Upper lobe of left lung (tissue), 6 donors: ENCODE results near the gene C10orf105. TPM values are rescaled to one million over a fixed set of nuclear protein-coding genes. Genes with fewer than 3 reads are reported as not detected.
A peak's percentile ranks its signal among the peaks of the same experiment; 100 is the strongest.

Source experiments
- ATAC-seq, 2 donors: fragments of 200-7000 bp; cut with Tn5 transposase; one replicate each; pipeline ENCODE4 v1.9.1; 2022; ENCODE audit warnings: mild to moderate bottlenecking in 2 of 2, moderate library complexity in 2 of 2; ENCODE audit not compliant: low FRiP score in 2 of 2
- DNase-seq, 2 donors: peaks; one replicate each; pipeline ENCODE4 v3.0.0-alpha.2; 2019 to 2020
- H3K27ac ChIP-seq, 4 donors: fragments of 200-600 bp; sonication (generic); one replicate each; pipeline ENCODE4 v1.5.1; 2016 to 2019
- H3K27me3 ChIP-seq, 4 donors: fragments of 200-600 bp; sonication (generic); one replicate each; pipeline ENCODE4 v1.5.1; 2017 to 2019
- H3K36me3 ChIP-seq, 4 donors: fragments of 200-600 bp; sonication (generic); one replicate each; pipeline ENCODE4 v1.5.1; 2016 to 2019
- H3K4me1 ChIP-seq, 4 donors: fragments of 200-600 bp; sonication (generic); one replicate each; pipeline ENCODE4 v1.5.1; 2018 to 2019
- H3K4me3 ChIP-seq, 4 donors: fragments of 200-600 bp; sonication (generic); one replicate each; pipeline ENCODE4 v1.5.1; 2017 to 2019; ENCODE audit warnings: mild to moderate bottlenecking in 2 of 4, moderate library complexity in 1 of 4
- H3K9me3 ChIP-seq, 4 donors: fragments of 200-600 bp; sonication (generic); one replicate each; pipeline ENCODE4 v1.5.1; 2018 to 2019
- CTCF ChIP-seq, 6 experiments: fragments of 450-650 bp in 4 of 6; fragments of 200-600 bp in 2 of 6; sonication (generic) in 2 of 6; IDR thresholded peaks; one replicate each; pipeline ENCODE4 v1.5.1; 2016 to 2019; ENCODE audit warnings: antibody characterized with exemption in 6 of 6
- EP300 ChIP-seq, 4 donors: sonication (generic); formaldehyde crosslinking; IDR thresholded peaks; one replicate each; pipeline ENCODE4 v1.5.1; 2017; ENCODE audit warnings: antibody characterized with exemption in 4 of 4, control low read depth in 2 of 4
- POLR2A ChIP-seq, 4 donors: fragments of 450-650 bp; IDR thresholded peaks; one replicate each; pipeline ENCODE4 v1.5.1; 2016 to 2017; ENCODE audit warnings: antibody characterized with exemption in 4 of 4, mild to moderate bottlenecking in 2 of 4
- POLR2AphosphoS5 ChIP-seq, 2 donors: sonication (generic); formaldehyde crosslinking; IDR thresholded peaks; one replicate each; pipeline ENCODE4 v1.5.1; 2017; ENCODE audit warnings: antibody characterized with exemption in 2 of 2
- WGBS, 2 donors: methylation state at CpG; one replicate each; pipeline ENCODE4 v1.1.5; 2017 to 2018; 5-methylcytosine and 5-hydroxymethylcytosine counted together
- total RNA-seq, 6 donors: library from RNA; depleted of rRNA in 4 of 6; stranded (reverse); fragments of >200 nt in 4 of 6; gene quantifications; one replicate each; pipeline versions ENCODE4 v1.1.0 to v1.2.1, GENCODE V29; 2016 to 2021
- donor health status: DM: no; HTN: no; CAD: no; lungs with moderate emphysema.
- donor health status: DM: no; HTN: yes; CAD: no; lungs with severe emphysema.

The C10orf105 gene
- total RNA-seq, 6 donors from 2014 or later: 0.15 to 1.0 (median 0.44) TPM; not detected in 1

DNA sequence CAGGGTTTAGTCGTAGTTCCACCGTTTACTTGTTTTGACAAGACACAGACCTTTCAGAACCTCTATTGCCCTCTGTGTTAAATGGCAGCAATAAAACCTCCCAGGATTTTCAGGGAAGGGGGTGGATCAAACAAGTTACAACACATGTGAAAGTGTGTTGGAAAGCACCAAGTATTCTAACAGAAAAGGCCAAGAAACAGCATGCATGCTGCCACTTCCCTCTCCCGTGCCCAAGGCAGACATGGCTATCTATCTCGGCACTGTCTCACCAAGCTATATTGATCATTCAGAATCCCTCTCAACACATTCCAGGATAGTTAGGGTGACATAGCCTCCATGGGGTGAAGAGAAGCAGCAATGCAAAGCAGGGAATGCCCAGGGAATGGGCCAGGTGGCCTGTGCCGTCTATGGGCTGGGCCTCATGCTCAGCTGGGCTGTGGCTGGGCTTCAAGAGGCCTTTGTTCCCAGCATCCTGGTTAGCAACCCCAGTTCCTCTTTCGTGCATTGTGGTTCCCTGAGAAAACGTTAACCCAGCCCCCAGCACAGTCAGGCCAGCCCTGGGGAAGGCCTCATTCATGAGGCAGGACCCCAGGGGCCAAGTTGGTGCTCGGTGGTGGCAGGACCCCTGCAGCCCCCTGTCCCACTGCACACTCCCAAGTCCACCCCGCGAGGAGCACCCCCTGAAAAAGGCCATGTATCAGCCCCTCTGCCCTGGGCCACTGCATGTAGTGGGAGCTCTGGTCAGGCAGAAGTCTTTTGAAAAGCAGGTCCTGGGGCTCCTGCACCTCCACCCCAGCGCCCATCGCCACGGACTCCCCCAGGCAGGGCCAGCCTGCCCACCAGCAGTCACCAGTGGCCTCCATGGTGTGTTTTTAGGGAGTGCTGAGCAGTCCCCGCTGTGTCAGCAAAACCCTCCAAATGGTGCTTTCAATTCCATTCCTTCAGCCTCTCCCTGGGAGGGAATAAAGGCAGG, 28.3 kb upstream of the C10orf105 start:
- H3K27me3 ChIP-seq: no peaks in the 10 kb centered on the region
- H3K9me3 ChIP-seq: peaks cover 0 to 5% (median 1%) of the 10 kb centered on the region in 4 donors
- WGBS, 2 donors: 59 to 61% methylated on average over 10 to 14 of the region's 14 CpGs
- no peak for TF ChIP-seq CTCF (IDR thresholded peaks at IDR 0.05)
- peak in 1 of 2 donors; percentile 38 for TF ChIP-seq POLR2AphosphoS5 (IDR thresholded peaks at IDR 0.05)
- ATAC-seq (peak; percentile 3 to 45), DNase-seq (peak in 1 of 2 donors; percentile 65)
- H3K36me3 ChIP-seq: peaks cover 3 to 34% (median 12%) of the 10 kb centered on the region in 4 donors
- peak overlapping the region; percentile 83 to 87 (median 84) for H3K27ac ChIP-seq
- peaks cover 63 to 75% (median 71%) of the 10 kb centered on the region in 4 donors for H3K4me1 ChIP-seq
- H3K4me3 ChIP-seq: no peak overlapping the region

- no peak for DNase-seq
- no peak overlapping the region for H3K4me3 ChIP-seq
- H3K9me3 ChIP-seq: peaks cover 0 to 7% (median 2%) of the 10 kb centered on the region in 4 donors
- 50 to 51% methylated on average over 2 of the region's 2 CpGs for WGBS, 2 donors
- H3K4me1 ChIP-seq: peaks cover 60 to 67% (median 64%) of the 10 kb centered on the region in 4 donors
- TF ChIP-seq CTCF (IDR thresholded peaks at IDR 0.05) (no peak), EP300 (IDR thresholded peaks at IDR 0.05) (no peak), POLR2AphosphoS5 (IDR thresholded peaks at IDR 0.05) (no peak)
- peaks cover 0 to 27% (median 8%) of the 10 kb centered on the region in 4 donors for H3K36me3 ChIP-seq
- no peaks in the 10 kb centered on the region for H3K27me3 ChIP-seq
- no peak for ATAC-seq
- peak overlapping the region; percentile 83 to 87 (median 84) for H3K27ac ChIP-seq
These were observed 27.5 kb upstream of the C10orf105 start for GRCh38 chr10:71747039-71747531.

DNA sequence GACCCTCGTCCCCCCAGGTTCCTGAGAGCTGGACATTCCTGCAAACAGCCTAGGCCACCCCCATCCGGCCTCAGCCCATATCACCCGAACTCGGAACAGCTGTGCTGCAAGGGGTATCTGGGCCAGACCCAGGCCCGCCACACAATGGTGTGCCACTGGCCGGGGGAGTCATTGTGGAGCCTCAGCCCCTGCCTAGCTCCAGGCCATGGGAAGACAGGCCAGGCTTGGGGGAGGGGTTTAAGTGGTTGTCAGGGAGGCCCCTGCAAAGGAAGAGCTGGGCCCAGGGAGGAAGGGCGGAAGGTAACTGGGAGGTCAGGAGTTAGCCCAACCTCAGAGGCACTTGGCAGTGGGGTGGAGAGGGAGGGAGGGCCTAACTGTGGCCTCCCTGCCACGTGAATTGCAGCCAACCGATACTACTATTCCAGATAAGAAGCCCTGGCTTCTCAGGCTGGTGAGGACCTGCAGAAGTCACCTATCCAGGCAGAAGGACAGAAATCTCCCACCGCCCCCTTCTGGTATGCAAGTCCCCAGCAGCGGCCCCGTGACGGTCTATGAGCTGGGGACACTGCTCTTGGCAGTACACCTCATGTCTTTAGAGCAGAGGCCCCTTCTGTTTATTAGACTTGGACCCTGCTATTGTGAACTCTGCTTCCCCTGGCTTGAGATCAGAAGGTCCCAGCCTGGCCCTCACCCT, 26.9 kb upstream of the C10orf105 start:
- Histone ChIP-seq H3K36me3 (peaks cover 0 to 21% (median 6%) of the 10 kb centered on the region in 4 donors), H3K9me3 (peaks cover 0 to 7% (median 2%) of the 10 kb centered on the region in 4 donors), H3K4me1 (peaks cover 57 to 65% (median 63%) of the 10 kb centered on the region in 4 donors), H3K27me3 (no peaks in the 10 kb centered on the region), H3K27ac (peak overlapping the region; percentile 83 to 87 (median 84)), H3K4me3 (no peak overlapping the region)
- DNase-seq: peak in 1 of 2 donors; percentile 77
- TF ChIP-seq CTCF (IDR thresholded peaks at IDR 0.05) (peak in 3 of 6 experiments; percentile 17 to 37 (median 17)), POLR2A (IDR thresholded peaks at IDR 0.05) (no peak), POLR2AphosphoS5 (IDR thresholded peaks at IDR 0.05) (peak; percentile 25 to 55)
- WGBS, 2 donors: 39 to 51% methylated on average over 9 to 13 of the region's 13 CpGs
- ATAC-seq: peak in 1 of 2 donors; percentile 63

DNA sequence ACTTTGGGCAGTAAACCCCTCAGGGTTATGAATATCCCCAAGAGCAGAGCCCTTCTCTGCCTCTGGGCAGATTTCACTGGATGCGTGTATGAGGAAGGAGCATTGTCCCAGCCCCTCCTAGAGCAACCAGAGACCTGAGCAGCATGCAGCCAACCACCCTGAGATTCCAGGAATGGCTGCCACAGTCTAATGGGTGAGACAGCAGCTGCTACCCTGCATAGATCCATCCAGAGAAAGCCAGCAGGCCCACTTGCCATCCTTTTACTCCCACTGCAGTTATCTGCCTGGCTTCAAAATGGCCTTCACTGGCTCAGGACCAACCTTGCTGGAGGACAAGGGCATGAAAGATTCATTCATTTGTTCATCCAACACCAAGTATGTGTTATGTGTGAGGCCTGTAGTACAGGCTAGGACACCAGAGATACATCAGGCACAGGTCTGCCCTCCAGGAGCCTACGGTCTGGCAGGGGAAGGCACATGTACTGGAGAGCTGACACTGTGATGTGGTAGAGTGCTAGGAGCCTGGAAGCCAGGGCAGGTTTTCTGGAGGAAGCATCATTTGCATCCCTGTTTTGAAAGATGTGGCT, 26.2 kb upstream of the C10orf105 start:
- TF ChIP-seq CTCF (IDR thresholded peaks at IDR 0.05): no peak
- no peak for TF ChIP-seq POLR2AphosphoS5 (IDR thresholded peaks at IDR 0.05)
- no peak for TF ChIP-seq POLR2A (IDR thresholded peaks at IDR 0.05)
- no peak for TF ChIP-seq EP300 (IDR thresholded peaks at IDR 0.05)
- WGBS, 2 donors: 90 to 93% methylated on average over 2 of the region's 2 CpGs
- no peak overlapping the region for H3K4me3 ChIP-seq
- ATAC-seq (no peak), DNase-seq (no peak)
- H3K36me3 ChIP-seq: peaks cover 0 to 14% (median 4%) of the 10 kb centered on the region in 4 donors
- H3K4me1 ChIP-seq: peaks cover 54 to 67% (median 61%) of the 10 kb centered on the region in 4 donors
- H3K27me3 ChIP-seq: no peaks in the 10 kb centered on the region
- peak overlapping the region; percentile 83 to 87 (median 84) for H3K27ac ChIP-seq
- H3K9me3 ChIP-seq: peaks cover 0 to 7% (median 2%) of the 10 kb centered on the region in 4 donors
